Gastroesophageal sphincter (tissue), 3 donors: Measurements from ENCODE around the gene SSX2.
"Not testable (repeated sequence)": the region's sequence is repeated elsewhere in the genome, so short reads cannot be mapped to it uniquely, and the experiment has no call there.

Experiments
- POLR2A ChIP-seq, 2 donors: fragments of 450-650 bp; IDR thresholded peaks; one replicate each; pipeline ENCODE4 v1.6.1; 2017; ENCODE audit warnings: antibody characterized with exemption in 2 of 2, mild to moderate bottlenecking in 2 of 2, moderate library complexity in 1 of 2
- POLR2AphosphoS5 ChIP-seq: sonication (generic); formaldehyde crosslinking; IDR thresholded peaks from one replicate; pipeline ENCODE4 v1.6.1; 2017; ENCODE audit warnings: antibody characterized with exemption
- TF ChIP-seq, protein P1 (sequence below), 4 experiments: fragments of 200-600 bp in 2 of 4; fragments of 450-650 bp in 2 of 4; sonication (generic) in 1 of 4; IDR thresholded peaks; one replicate each; pipeline ENCODE4 v1.5.1; 2017 to 2019; ENCODE audit warnings: antibody characterized with exemption in 4 of 4, mild to moderate bottlenecking in 2 of 4, moderate library complexity in 2 of 4

- not testable (repeated sequence) for TF ChIP-seq POLR2A (IDR thresholded peaks at IDR 0.05); POLR2AphosphoS5
- TF ChIP-seq, protein P1, sequence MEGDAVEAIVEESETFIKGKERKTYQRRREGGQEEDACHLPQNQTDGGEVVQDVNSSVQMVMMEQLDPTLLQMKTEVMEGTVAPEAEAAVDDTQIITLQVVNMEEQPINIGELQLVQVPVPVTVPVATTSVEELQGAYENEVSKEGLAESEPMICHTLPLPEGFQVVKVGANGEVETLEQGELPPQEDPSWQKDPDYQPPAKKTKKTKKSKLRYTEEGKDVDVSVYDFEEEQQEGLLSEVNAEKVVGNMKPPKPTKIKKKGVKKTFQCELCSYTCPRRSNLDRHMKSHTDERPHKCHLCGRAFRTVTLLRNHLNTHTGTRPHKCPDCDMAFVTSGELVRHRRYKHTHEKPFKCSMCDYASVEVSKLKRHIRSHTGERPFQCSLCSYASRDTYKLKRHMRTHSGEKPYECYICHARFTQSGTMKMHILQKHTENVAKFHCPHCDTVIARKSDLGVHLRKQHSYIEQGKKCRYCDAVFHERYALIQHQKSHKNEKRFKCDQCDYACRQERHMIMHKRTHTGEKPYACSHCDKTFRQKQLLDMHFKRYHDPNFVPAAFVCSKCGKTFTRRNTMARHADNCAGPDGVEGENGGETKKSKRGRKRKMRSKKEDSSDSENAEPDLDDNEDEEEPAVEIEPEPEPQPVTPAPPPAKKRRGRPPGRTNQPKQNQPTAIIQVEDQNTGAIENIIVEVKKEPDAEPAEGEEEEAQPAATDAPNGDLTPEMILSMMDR (IDR thresholded peaks at IDR 0.05): not testable (repeated sequence)
These were observed 58.0 kb downstream of the SSX2 start for GRCh38 chrX:52648956-52649355.
